ENCODE measurements around the gene NAXD.
"Not testable (repeated sequence)": the region's sequence is repeated elsewhere in the genome, so short reads cannot be mapped to it uniquely, and the experiment has no call there.

Gene NAXD

GRCh38 chr13:110597041-110597689 is 18.2 kb upstream of the NAXD start:
- DNase-seq: no peak

GRCh38 chr13:110600261-110600819 is 15.0 kb upstream of the NAXD start:
- no peak for DNase-seq

- no peak for DNase-seq
Measured at GRCh38 chr13:110600980-110601379, 14.4 kb upstream of the NAXD start.

- DNase-seq: no peak
Measured at GRCh38 chr13:110605132-110605531, 10.2 kb upstream of the NAXD start.

GRCh38 chr13:110606281-110606680 is 9.1 kb upstream of the NAXD start:
- not testable (repeated sequence) for DNase-seq

GRCh38 chr13:110607675-110608224 is 7.6 kb upstream of the NAXD start:
- DNase-seq: no peak

- no peak for DNase-seq
Measured at GRCh38 chr13:110610955-110611595, 4.3 kb upstream of the NAXD start.

GRCh38 chr13:110615005-110615321 is 382 bp upstream of the NAXD start:
- no peak for DNase-seq

GRCh38 chr13:110616103-110617101 is 1.1 kb downstream of the NAXD start:
- no peak for DNase-seq

GRCh38 chr13:110617321-110618072 is 2.2 kb downstream of the NAXD start:
- no peak for DNase-seq

GRCh38 chr13:110618167-110618566 is 2.8 kb downstream of the NAXD start:
- no peak for DNase-seq

- no peak for DNase-seq
Measured at GRCh38 chr13:110618780-110619179, 3.4 kb downstream of the NAXD start.

GRCh38 chr13:110620596-110620995 is 5.3 kb downstream of the NAXD start:
- no peak for DNase-seq

GRCh38 chr13:110624766-110625756 is 9.7 kb downstream of the NAXD start:
- DNase-seq: peak; percentile 88

GRCh38 chr13:110625771-110626321 is 10.5 kb downstream of the NAXD start:
- peak; percentile 72 for DNase-seq

GRCh38 chr13:110626521-110626920 is 11.2 kb downstream of the NAXD start:
- no peak for DNase-seq

GRCh38 chr13:110627351-110627750 is 12.0 kb downstream of the NAXD start:
- no peak for DNase-seq

GRCh38 chr13:110627761-110628476 is 12.6 kb downstream of the NAXD start:
- DNase-seq: no peak

GRCh38 chr13:110628477-110628793 is 13.1 kb downstream of the NAXD start:
- DNase-seq: no peak
